H9 (cell line): ENCODE results near the gene OR4D5. TPM values are rescaled to one million over a fixed set of nuclear protein-coding genes. Genes with fewer than 3 reads are reported as not detected.

Experiments used
- DNase-seq: peaks from one replicate; pipeline ENCODE4 v3.0.0-alpha.2; 2017
- H2AFZ ChIP-seq: one replicate; pipeline ENCODE4 v1.6.1; 2013; ENCODE audit warnings: mild to moderate bottlenecking, low read length, control low read depth, moderate library complexity
- H2AK5ac ChIP-seq: 2 replicates; pipeline ENCODE4 v1.6.1; 2013; ENCODE audit warnings: low read length, control low read depth, mixed read lengths; ENCODE audit not compliant: insufficient read length
- H2BK120ac ChIP-seq: one replicate; pipeline ENCODE4 v1.6.1; 2013; ENCODE audit warnings: low read depth, mild to moderate bottlenecking, low read length, control low read depth, inconsistent platforms; ENCODE audit not compliant: poor library complexity, severe bottlenecking
- H2BK12ac ChIP-seq: 2 replicates; pipeline ENCODE4 v1.6.1; 2013; ENCODE audit warnings: low read length, control low read depth, mixed read lengths, low read depth; ENCODE audit not compliant: insufficient read length
- H2BK15ac ChIP-seq: 2 replicates; pipeline ENCODE4 v1.6.1; 2013; ENCODE audit warnings: low read depth, low read length, control low read depth
- H2BK20ac ChIP-seq: one replicate; pipeline ENCODE4 v1.6.1; 2013; ENCODE audit warnings: low read depth, mild to moderate bottlenecking, low read length, control low read depth, inconsistent platforms; ENCODE audit not compliant: poor library complexity, severe bottlenecking
- H2BK5ac ChIP-seq: 2 replicates; pipeline ENCODE4 v1.6.1; 2013; ENCODE audit warnings: low read length, control low read depth, mixed read lengths; ENCODE audit not compliant: insufficient read length
- H3K14ac ChIP-seq: 2 replicates; pipeline ENCODE4 v1.6.1; 2013; ENCODE audit warnings: low read length, control low read depth; ENCODE audit not compliant: insufficient read depth
- H3K18ac ChIP-seq: 2 replicates; pipeline ENCODE4 v1.6.1; 2013; ENCODE audit warnings: low read depth, mild to moderate bottlenecking, mixed read lengths, low read length, control low read depth; ENCODE audit not compliant: insufficient read length
- H3K23ac ChIP-seq: 2 replicates; pipeline ENCODE4 v1.6.1; 2013; ENCODE audit warnings: low read length, control low read depth, mixed read lengths, low read depth; ENCODE audit not compliant: insufficient read length
- H3K23me2 ChIP-seq: 2 replicates; pipeline ENCODE4 v1.6.1; 2013; ENCODE audit warnings: low read depth, mild to moderate bottlenecking, mixed read lengths, low read length, control low read depth; ENCODE audit not compliant: insufficient read length, poor library complexity, severe bottlenecking
- H3K27ac ChIP-seq: 2 replicates; pipeline ENCODE4 v1.5.1; 2013; ENCODE audit warnings: low read length, control low read depth, mixed read lengths, low read depth; ENCODE audit not compliant: insufficient read length
- H3K27me3 ChIP-seq: 2 replicates; pipeline ENCODE4 v1.6.1; 2013; ENCODE audit warnings: low read length, control low read depth, inconsistent platforms; ENCODE audit not compliant: insufficient read depth
- H3K4ac ChIP-seq: 2 replicates; pipeline ENCODE4 v1.6.1; 2013; ENCODE audit warnings: low read depth, mild to moderate bottlenecking, control low read depth, inconsistent platforms, low read length, moderate library complexity
- H3K4me1 ChIP-seq: 2 replicates; pipeline ENCODE4 v1.6.1; 2013; ENCODE audit warnings: low read length, control low read depth, inconsistent platforms; ENCODE audit not compliant: insufficient read depth
- H3K4me2 ChIP-seq: 2 replicates; pipeline ENCODE4 v1.6.1; 2013; ENCODE audit warnings: low read length, control low read depth, mixed read lengths; ENCODE audit not compliant: insufficient read length, insufficient read depth
- H3K56ac ChIP-seq: 2 replicates; pipeline ENCODE4 v1.6.1; 2013; ENCODE audit warnings: low read depth, mild to moderate bottlenecking, mixed read lengths, low read length, control low read depth; ENCODE audit not compliant: insufficient read length
- H3K79me1 ChIP-seq: 2 replicates; pipeline ENCODE4 v1.6.1; 2013; ENCODE audit warnings: low read depth, mild to moderate bottlenecking, moderate library complexity, low read length, control low read depth, inconsistent platforms; ENCODE audit not compliant: insufficient read depth, poor library complexity, severe bottlenecking
- H3K79me2 ChIP-seq: 2 replicates; pipeline ENCODE4 v1.6.1; 2013; ENCODE audit warnings: low read length, control low read depth, inconsistent platforms; ENCODE audit not compliant: insufficient read depth
- H3K9ac ChIP-seq: 2 replicates; pipeline ENCODE4 v1.6.1; 2013; ENCODE audit warnings: low read length, control low read depth, mixed read lengths; ENCODE audit not compliant: insufficient read length; ENCODE audit errors: extremely low read depth
- H3K9me3 ChIP-seq: one replicate; pipeline ENCODE4 v1.6.1; 2013; ENCODE audit warnings: low read depth, low read length, inconsistent platforms; ENCODE audit not compliant: control insufficient read depth
- H3T11ph ChIP-seq: one replicate; pipeline ENCODE4 v1.6.1; 2013; ENCODE audit warnings: mild to moderate bottlenecking, low read length, control low read depth, inconsistent platforms
- H4K20me1 ChIP-seq: one replicate; pipeline ENCODE4 v1.6.1; 2013; ENCODE audit not compliant: control insufficient read depth, insufficient read length, insufficient read depth
- H4K5ac ChIP-seq: 2 replicates; pipeline ENCODE4 v1.6.1; 2013; ENCODE audit warnings: low read depth, mild to moderate bottlenecking, mixed read lengths, low read length, control low read depth; ENCODE audit not compliant: insufficient read length
- H4K8ac ChIP-seq: replicated peaks from 2 replicates; pipeline ENCODE4 v1.6.1; 2013; ENCODE audit warnings: low read length, control low read depth, mixed read lengths, low read depth; ENCODE audit not compliant: insufficient read length
- H4K91ac ChIP-seq: 2 replicates; pipeline ENCODE4 v1.6.1; 2013; ENCODE audit warnings: low read depth, mild to moderate bottlenecking, moderate library complexity, mixed read lengths, low read length, control low read depth; ENCODE audit not compliant: insufficient read length
- H3K27ac Mint-ChIP-seq, 3 experiments: 2 replicates in 2 of 3; 3 replicates in 1 of 3; pipeline ENCODE4 v1.8.0; 2020 to 2021; ENCODE audit warnings: mixed read lengths in 3 of 3, mild to moderate bottlenecking in 1 of 3, moderate library complexity in 1 of 3
- H3K27me3 Mint-ChIP-seq: 2 replicates; pipeline ENCODE4 v1.8.0; 2021; ENCODE audit warnings: low read depth, mild to moderate bottlenecking, moderate library complexity, mixed read lengths
- H3K36me3 Mint-ChIP-seq, 3 experiments: 2 replicates in 2 of 3; 3 replicates in 1 of 3; pipeline ENCODE4 v1.8.0; 2020 to 2021; ENCODE audit warnings: low read depth in 3 of 3, mixed read lengths in 3 of 3; ENCODE audit not compliant: insufficient read depth in 1 of 3
- H3K4me1 Mint-ChIP-seq, 2 experiments: 2 replicates each; pipeline ENCODE4 v1.8.0; 2020; ENCODE audit warnings: mixed read lengths in 2 of 2
- H3K4me3 Mint-ChIP-seq, 2 experiments: 2 replicates in 1 of 2; 3 replicates in 1 of 2; pipeline ENCODE4 v1.8.0; 2020 to 2021; ENCODE audit warnings: mild to moderate bottlenecking in 2 of 2, mixed read lengths in 2 of 2, moderate library complexity in 1 of 2
- H3K9me3 Mint-ChIP-seq, 2 experiments: 2 replicates in 1 of 2; 3 replicates in 1 of 2; pipeline ENCODE4 v1.8.0; 2020; ENCODE audit warnings: mild to moderate bottlenecking in 2 of 2, mixed read lengths in 2 of 2, moderate library complexity in 1 of 2
- WGBS: extraction: QIAGEN DNeasy Blood & Tissue Kit; methylation state at CpG from one replicate; pipeline ENCODE4 v1.1.7; 2013; ENCODE audit warnings: missing lambda C conversion rate, low lambda C conversion rate, mixed read lengths; ENCODE audit not compliant: insufficient read length; ENCODE audit errors: extremely low coverage; 5-methylcytosine and 5-hydroxymethylcytosine counted together
- total RNA-seq: library from RNA; stranded (reverse); gene quantifications from 2 replicates; pipeline ENCODE4 v1.2.1, GENCODE V29; 2021
- TF ChIP-seq, protein P1 (sequence below): fragments of 200-600 bp; sonication (generic); conservative IDR thresholded peaks from 3 replicates; pipeline ENCODE4 v1.8.0; 2021; ENCODE audit warnings: antibody characterized with exemption, mild to moderate bottlenecking

Gene OR4D5
- total RNA-seq, 1 experiment from 2014 or later, result not detected

DNA sequence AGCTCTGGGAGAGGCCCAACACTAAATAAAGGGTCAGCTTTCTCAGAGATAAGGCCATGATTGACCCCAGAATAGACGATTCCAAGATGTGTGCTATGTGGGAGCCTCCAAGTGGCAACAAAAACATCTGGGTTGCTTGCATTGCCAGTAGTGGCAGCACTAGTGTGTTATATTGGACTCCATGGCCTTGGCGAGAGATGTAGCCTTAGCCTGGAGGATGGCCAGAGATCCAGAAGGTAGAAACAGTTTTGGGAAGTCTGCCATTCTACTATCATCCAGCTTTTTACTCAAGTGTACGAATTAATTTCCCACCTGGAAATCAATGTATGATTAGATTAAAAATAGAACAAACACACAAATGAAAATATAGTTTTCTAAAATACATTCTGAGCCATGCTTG lies 34.5 kb upstream of the OR4D5 start:
- Histone ChIP-seq H3K4me2 (no peak overlapping the region), H4K8ac (no peak overlapping the region), H3K14ac (no peak overlapping the region), H2BK12ac (no peak overlapping the region), H3K79me1 (no peaks in the 10 kb centered on the region), H3K23me2 (no peaks in the 10 kb centered on the region), H3K27ac (no peak overlapping the region), H3K18ac (no peak overlapping the region), H4K91ac (no peak overlapping the region), H3K9me3 (no peaks in the 10 kb centered on the region), H2AK5ac (no peak overlapping the region), H2AFZ (no peak overlapping the region), H3K79me2 (no peaks in the 10 kb centered on the region), H3K23ac (no peak overlapping the region), H3K4ac (no peak overlapping the region), H2BK20ac (no peak overlapping the region), H4K20me1 (no peaks in the 10 kb centered on the region), H4K5ac (no peak overlapping the region), H2BK120ac (no peak overlapping the region), H2BK5ac (no peak overlapping the region), H2BK15ac (no peak overlapping the region), H3K27me3 (no peaks in the 10 kb centered on the region), H3T11ph (no peak overlapping the region), H3K9ac (no peak overlapping the region), H3K4me1 (no peaks in the 10 kb centered on the region; the same call in 1 of the 2 replicates), H3K56ac (no peak overlapping the region)
- TF ChIP-seq, protein P1, sequence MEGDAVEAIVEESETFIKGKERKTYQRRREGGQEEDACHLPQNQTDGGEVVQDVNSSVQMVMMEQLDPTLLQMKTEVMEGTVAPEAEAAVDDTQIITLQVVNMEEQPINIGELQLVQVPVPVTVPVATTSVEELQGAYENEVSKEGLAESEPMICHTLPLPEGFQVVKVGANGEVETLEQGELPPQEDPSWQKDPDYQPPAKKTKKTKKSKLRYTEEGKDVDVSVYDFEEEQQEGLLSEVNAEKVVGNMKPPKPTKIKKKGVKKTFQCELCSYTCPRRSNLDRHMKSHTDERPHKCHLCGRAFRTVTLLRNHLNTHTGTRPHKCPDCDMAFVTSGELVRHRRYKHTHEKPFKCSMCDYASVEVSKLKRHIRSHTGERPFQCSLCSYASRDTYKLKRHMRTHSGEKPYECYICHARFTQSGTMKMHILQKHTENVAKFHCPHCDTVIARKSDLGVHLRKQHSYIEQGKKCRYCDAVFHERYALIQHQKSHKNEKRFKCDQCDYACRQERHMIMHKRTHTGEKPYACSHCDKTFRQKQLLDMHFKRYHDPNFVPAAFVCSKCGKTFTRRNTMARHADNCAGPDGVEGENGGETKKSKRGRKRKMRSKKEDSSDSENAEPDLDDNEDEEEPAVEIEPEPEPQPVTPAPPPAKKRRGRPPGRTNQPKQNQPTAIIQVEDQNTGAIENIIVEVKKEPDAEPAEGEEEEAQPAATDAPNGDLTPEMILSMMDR, result no peak
- H3K9me3 Mint-ChIP-seq, result no peaks in the 10 kb centered on the region
- no peaks in the 10 kb centered on the region for H3K27me3 Mint-ChIP-seq
- no peak overlapping the region for H3K4me3 Mint-ChIP-seq
- peaks cover 11 to 16% of the 10 kb centered on the region in 2 experiments for H3K4me1 Mint-ChIP-seq
- no peaks in the 10 kb centered on the region for H3K36me3 Mint-ChIP-seq
- no peak for DNase-seq
- H3K27ac Mint-ChIP-seq, result no peak overlapping the region
- WGBS, result no CpG with 5 or more reads among the region's 3 CpGs
